ENCODE measurements around the gene CLEC1A. TPM values are rescaled to one million over a fixed set of nuclear protein-coding genes. Genes with fewer than 3 reads are reported as not detected.

CLEC1A gene
- total RNA-seq, 2 experiments from 2014 or later = not detected

- H3K27me3 Mint-ChIP-seq = peaks cover 23% of the 10 kb centered on the region
- ChIA-PET CTCF (no interaction called here), POLR2A (interaction anchor here (0.5 kb wide), 1 partner anchor 219 kb away, joined by 3 read pairs; no protein-coding TSS in a partner anchor)
- Histone ChIP-seq H3K36me3 (ENCODE audit: insufficient read depth, low read length) (no peaks in the 10 kb centered on the region), H3K4me3 (ENCODE audit: low read length) (no peak overlapping the region), H3K27ac (ENCODE audit: low read depth in 1 of 2, low read length in 2 of 2) (no peak overlapping the region), H3K27me3 (ENCODE audit: control insufficient read depth in 1 of 2, insufficient read depth in 2 of 2, low read length in 2 of 2) (peaks cover 0 to 8% of the 10 kb centered on the region in 2 experiments), H3K4me1 (ENCODE audit: insufficient read depth, low read length) (no peaks in the 10 kb centered on the region), H3K9me3 (ENCODE audit: control insufficient read depth in 1 of 2, insufficient read depth in 1 of 2, low read length in 2 of 2) (no peaks in the 10 kb centered on the region)
- no peak overlapping the region for H3K27ac Mint-ChIP-seq
- intact Hi-C loops (cut with DNase I, micrococcal nuclease) = no loop called here
- no peak for DNase-seq
- no peaks in the 10 kb centered on the region for H3K9me3 Mint-ChIP-seq
- no peaks in the 10 kb centered on the region for H3K36me3 Mint-ChIP-seq (ENCODE audit: low read depth)
- no peak overlapping the region for H3K4me3 Mint-ChIP-seq
- ATAC-seq (ENCODE audit: poor library complexity) = no peak
- no peaks in the 10 kb centered on the region for H3K4me1 Mint-ChIP-seq (ENCODE audit: low read depth)
- no peak for TF ChIP-seq CTCF (IDR thresholded peaks at IDR 0.05)
Measured at GRCh38 chr12:10052193-10052913, 46.4 kb downstream of the CLEC1A start.

GRCh38 chr12:10048526-10048925 lies 50.3 kb downstream of the CLEC1A start:
- no peak overlapping the region for H3K27ac Mint-ChIP-seq
- no peak overlapping the region for H3K27ac ChIP-seq (ENCODE audit: low read depth in 1 of 2, low read length in 2 of 2)
- H3K27me3 Mint-ChIP-seq = peaks cover 33% of the 10 kb centered on the region
- no peak overlapping the region for H3K4me3 ChIP-seq (ENCODE audit: low read length)
- CTCF ChIA-PET = interaction anchor here (1.1 kb wide), 1 partner anchor 11 kb away, joined by 4 read pairs; no protein-coding TSS in a partner anchor
- H3K36me3 Mint-ChIP-seq (ENCODE audit: low read depth) = no peaks in the 10 kb centered on the region
- no peaks in the 10 kb centered on the region for H3K4me1 ChIP-seq (ENCODE audit: insufficient read depth, low read length)
- ATAC-seq (ENCODE audit: poor library complexity) = no peak
- no peaks in the 10 kb centered on the region for H3K9me3 ChIP-seq (ENCODE audit: control insufficient read depth in 1 of 2, insufficient read depth in 1 of 2, low read length in 2 of 2)
- H3K36me3 ChIP-seq (ENCODE audit: insufficient read depth, low read length) = no peaks in the 10 kb centered on the region
- H3K27me3 ChIP-seq (ENCODE audit: control insufficient read depth in 1 of 2, insufficient read depth in 2 of 2, low read length in 2 of 2) = no peaks in the 10 kb centered on the region
- no peak overlapping the region for H3K4me3 Mint-ChIP-seq
- no peak for TF ChIP-seq CTCF (IDR thresholded peaks at IDR 0.05)
- POLR2A ChIA-PET = no interaction called here
- no peak for DNase-seq
- no peaks in the 10 kb centered on the region for H3K9me3 Mint-ChIP-seq
- intact Hi-C loops (cut with DNase I, micrococcal nuclease) = no loop called here
- no peaks in the 10 kb centered on the region for H3K4me1 Mint-ChIP-seq (ENCODE audit: low read depth)

- no peaks in the 10 kb centered on the region for H3K9me3 Mint-ChIP-seq
- H3K36me3 Mint-ChIP-seq (ENCODE audit: low read depth) = no peaks in the 10 kb centered on the region
- POLR2A ChIA-PET = no interaction called here
- H3K27me3 Mint-ChIP-seq = peaks cover 18% of the 10 kb centered on the region
- Histone ChIP-seq H3K27ac (ENCODE audit: low read depth in 1 of 2, low read length in 2 of 2) (no peak overlapping the region), H3K27me3 (ENCODE audit: control insufficient read depth in 1 of 2, insufficient read depth in 2 of 2, low read length in 2 of 2) (no peaks in the 10 kb centered on the region), H3K36me3 (ENCODE audit: insufficient read depth, low read length) (no peaks in the 10 kb centered on the region), H3K4me1 (ENCODE audit: insufficient read depth, low read length) (no peaks in the 10 kb centered on the region), H3K9me3 (ENCODE audit: control insufficient read depth in 1 of 2, insufficient read depth in 1 of 2, low read length in 2 of 2) (no peaks in the 10 kb centered on the region), H3K4me3 (ENCODE audit: low read length) (no peak overlapping the region)
- CTCF ChIA-PET = interaction anchor here (1.1 kb wide), 1 partner anchor 27 kb away, joined by 3 read pairs; no protein-coding TSS in a partner anchor
- intact Hi-C loops (cut with DNase I, micrococcal nuclease) = no loop called here
- H3K4me3 Mint-ChIP-seq = no peak overlapping the region
- no peak for TF ChIP-seq CTCF (IDR thresholded peaks at IDR 0.05)
- no peak overlapping the region for H3K27ac Mint-ChIP-seq
- no peaks in the 10 kb centered on the region for H3K4me1 Mint-ChIP-seq (ENCODE audit: low read depth)
- no peak for ATAC-seq (ENCODE audit: poor library complexity)
- no peak for DNase-seq
Measured at GRCh38 chr12:10042167-10042566, 56.6 kb downstream of the CLEC1A start.
